GM21381 (cell line): ENCODE data around the gene DMD.
"Not testable (repeated sequence)": the region's sequence is repeated elsewhere in the genome, so short reads cannot be mapped to it uniquely, and the experiment has no call there.

Source experiments
- ATAC-seq: cut with Tn5 transposase; IDR thresholded peaks from one replicate; pipeline ENCODE4 v1.9.1; 2021; ENCODE audit warnings: mild to moderate bottlenecking, moderate library complexity; ENCODE audit not compliant: unreplicated experiment

DMD gene

GRCh38 chrX:33211356-33212260 is at the start of gene DMD:
Gene DMD (minus strand): TSS chrX:33211549. CDS start chrX:33211312, 237 bp downstream.
- no peak for ATAC-seq

- ATAC-seq = no peak
Measured at GRCh38 chrX:33252306-33252825, 41.0 kb upstream of the DMD start.

- ATAC-seq = no peak
Measured at GRCh38 chrX:33218819-33219218, 7.5 kb upstream of the DMD start.

GRCh38 chrX:33210156-33210555 is 1.2 kb downstream of the DMD start:
- no peak for ATAC-seq

GRCh38 chrX:33207056-33207455 is 4.3 kb downstream of the DMD start:
- no peak for ATAC-seq

- no peak for ATAC-seq
Measured at GRCh38 chrX:33205321-33205720, 6.0 kb downstream of the DMD start.

- ATAC-seq = no peak
Measured at GRCh38 chrX:33204889-33205288, 6.5 kb downstream of the DMD start.

GRCh38 chrX:33198561-33199279 is 12.6 kb downstream of the DMD start:
- ATAC-seq = no peak

- no peak for ATAC-seq
Measured at GRCh38 chrX:33195698-33196097, 15.7 kb downstream of the DMD start.

GRCh38 chrX:33194876-33195433 is 16.4 kb downstream of the DMD start:
- ATAC-seq = no peak

GRCh38 chrX:33194289-33194688 is 17.1 kb downstream of the DMD start:
- ATAC-seq = no peak

GRCh38 chrX:33190016-33190415 is 21.3 kb downstream of the DMD start:
- no peak for ATAC-seq

- ATAC-seq = no peak
Measured at GRCh38 chrX:33188881-33189280, 22.5 kb downstream of the DMD start.

GRCh38 chrX:33188286-33188685 is 23.1 kb downstream of the DMD start:
- no peak for ATAC-seq

GRCh38 chrX:33184803-33185202 is 26.5 kb downstream of the DMD start:
- ATAC-seq = not testable (repeated sequence)

- no peak for ATAC-seq
Measured at GRCh38 chrX:33183361-33183760, 28.0 kb downstream of the DMD start.

GRCh38 chrX:33178690-33179089 is 32.7 kb downstream of the DMD start:
- no peak for ATAC-seq

GRCh38 chrX:33178218-33178617 is 33.1 kb downstream of the DMD start:
- ATAC-seq = no peak

- no peak for ATAC-seq
Measured at GRCh38 chrX:33175201-33175600, 36.1 kb downstream of the DMD start.

GRCh38 chrX:33171041-33171440 is 40.3 kb downstream of the DMD start:
- ATAC-seq = no peak

- ATAC-seq = no peak
Measured at GRCh38 chrX:33161829-33162228, 49.5 kb downstream of the DMD start.

GRCh38 chrX:33160273-33160672 is 51.1 kb downstream of the DMD start:
- no peak for ATAC-seq
